GM12878 (cell line): ENCODE data around the gene UROD. TPM values are rescaled to one million over a fixed set of nuclear protein-coding genes. Genes with fewer than 3 reads are reported as not detected.

Source experiments
- ATAC-seq: fragments of 200-7000 bp; cut with Tn5 transposase; 3 replicates; pipeline ENCODE4 v1.9.1; 2020; ENCODE audit warnings: mild to moderate bottlenecking, moderate library complexity
- BruUV-seq: library from RNA; stranded (reverse); fragments of 400-500 nt; replicated peaks from 2 replicates; lab custom pipeline; 2021; lab: Mats Ljungman, UMichigan
- CTCF ChIA-PET: fragments of 300-600 bp; sonication (Branson Sonifier 250); formaldehyde crosslinking; extraction: SDS; loops from one replicate; lab custom pipeline; 2021; ENCODE audit warnings: inconsistent platforms; lab: Yijun Ruan, JAX
- POLR2A ChIA-PET: fragments of 350-600 bp; formaldehyde crosslinking; extraction: SDS; loops from one replicate; lab custom pipeline; 2021; ENCODE audit warnings: inconsistent platforms; lab: Charles Lee
- RAD21 ChIA-PET: fragments of 300-600 bp; sonication (Branson Sonifier 250); formaldehyde crosslinking; loops from one replicate; lab custom pipeline; 2023; ENCODE audit warnings: antibody characterized with exemption; ENCODE audit not compliant: unreplicated experiment; lab: Charles Lee
- SMC1A ChIA-PET: fragments of 300-600 bp; sonication (Branson Sonifier 250); formaldehyde crosslinking; loops from one replicate; lab custom pipeline; 2023; ENCODE audit not compliant: unreplicated experiment, uncharacterized antibody; lab: Charles Lee
- DNase-seq: peaks from one replicate; pipeline ENCODE4 v3.0.0-alpha.2; 2011; ENCODE audit warnings: low read depth, low spot score
- FAIRE-seq: peaks from 3 replicates; lab custom pipeline; 2011; peaks lifted over from hg19 to GRCh38; lab: Jason Lieb, UNC
- H2AFZ ChIP-seq: 2 replicates; pipeline ENCODE4 v1.6.0; 2011; ENCODE audit warnings: low read depth, low read length, control low read depth; ENCODE audit not compliant: control insufficient read depth
- H3K27ac ChIP-seq: 2 replicates; pipeline ENCODE4 v1.5.1; 2011; ENCODE audit warnings: control low read depth; ENCODE audit not compliant: control insufficient read depth, insufficient read depth
- H3K27me3 ChIP-seq, 2 experiments: replicated peaks in 1 of 2; 2 replicates each; pipeline versions ENCODE4 v1.6.0 to v1.6.1; 2011; ENCODE audit warnings: low read length in 1 of 2; ENCODE audit not compliant: control insufficient read depth in 2 of 2, insufficient read depth in 2 of 2
- H3K36me3 ChIP-seq, 2 experiments: 2 replicates each; pipeline ENCODE4 v1.5.1; 2011; ENCODE audit warnings: low read length in 1 of 2; ENCODE audit not compliant: control insufficient read depth in 2 of 2, insufficient read depth in 2 of 2
- H3K4me1 ChIP-seq: 2 replicates; pipeline ENCODE4 v1.6.1; 2011; ENCODE audit warnings: mild to moderate bottlenecking, low read length, moderate library complexity, mixed read lengths; ENCODE audit not compliant: control insufficient read depth, insufficient read depth
- H3K4me2 ChIP-seq: 2 replicates; pipeline ENCODE4 v1.6.0; 2011; ENCODE audit warnings: control low read depth; ENCODE audit not compliant: control insufficient read depth, insufficient read depth
- H3K4me3 ChIP-seq: fragments of 200-600 bp; sonication (generic); 2 replicates; pipeline ENCODE4 v1.5.1; 2016
- H3K79me2 ChIP-seq: 2 replicates; pipeline ENCODE4 v1.6.0; 2011; ENCODE audit warnings: low read length; ENCODE audit not compliant: control insufficient read depth, insufficient read depth
- H3K9ac ChIP-seq: 2 replicates; pipeline ENCODE4 v1.8.0; 2011; ENCODE audit warnings: low read length, control low read depth, mixed read lengths; ENCODE audit not compliant: control insufficient read depth, insufficient read depth
- H3K9me3 ChIP-seq: replicated peaks from 3 replicates; pipeline ENCODE4 v1.5.1; 2011; ENCODE audit warnings: mild to moderate bottlenecking, low read length; ENCODE audit not compliant: control insufficient read depth, insufficient read depth
- H4K20me1 ChIP-seq: 2 replicates; pipeline ENCODE4 v1.6.0; 2011; ENCODE audit not compliant: control insufficient read depth, insufficient read depth
- ESRRA ChIP-seq: IDR thresholded peaks from 2 replicates; pipeline ENCODE4 v1.6.1; 2012; ENCODE audit warnings: mild to moderate bottlenecking, low read length, improper control_type of control experiment
- HDGF ChIP-seq: fragments of 450-650 bp; IDR thresholded peaks from 2 replicates; pipeline ENCODE4 v1.6.1; 2016; ENCODE audit warnings: antibody characterized with exemption
- KAT2A ChIP-seq: conservative IDR thresholded peaks from 2 replicates; pipeline ENCODE4 v1.6.1; 2011; ENCODE audit warnings: low read depth, low read length; ENCODE audit not compliant: control insufficient read depth
- MTA3 ChIP-seq: IDR thresholded peaks from 2 replicates; pipeline ENCODE4 v1.6.1; 2012; ENCODE audit warnings: low read length, inconsistent platforms, borderline replicate concordance
- MYB ChIP-seq: fragments of 150-350 bp; IDR thresholded peaks from 2 replicates; pipeline ENCODE4 v1.6.1; 2014; ENCODE audit warnings: mild to moderate bottlenecking, low read depth, low read length, borderline replicate concordance
- POLR2AphosphoS5 ChIP-seq: IDR thresholded peaks from 2 replicates; pipeline ENCODE4 v1.6.1; 2011; ENCODE audit warnings: mild to moderate bottlenecking, low read length, inconsistent platforms
- WGBS: methylation state at CpG from one replicate; pipeline ENCODE4 v1.1.6; 2016; ENCODE audit warnings: low lambda C conversion rate; ENCODE audit not compliant: insufficient replicate concordance, insufficient coverage; ENCODE audit errors: missing lambda C conversion rate; 5-methylcytosine and 5-hydroxymethylcytosine counted together
- in situ Hi-C: fragments of 300-500 bp; cut with MboI; formaldehyde crosslinking; loops from 9 replicates; pipeline ENCODE4 v1.14.3; 2018; ENCODE audit warnings: mixed read lengths
- intact Hi-C: fragments of 100-400 bp; cut with micrococcal nuclease; formaldehyde crosslinking; loops from one replicate; pipeline ENCODE4 v1.14.2; 2022; ENCODE audit not compliant: unreplicated experiment
- polyA plus RNA-seq, 11 experiments: library from polyadenylated mRNA; depleted of rRNA in 4 of 11; unstranded in 6 of 11; stranded (reverse) in 5 of 11; fragments of >200 nt; fragmentation: Nextera tagmentation in 4 of 11; fragmentation: Illumina TruSeq in 1 of 11; extraction: Ambion mirVana in 4 of 11; extraction: Trizol in 1 of 11; gene quantifications; 1 replicate in 1 of 11; 2 replicates in 10 of 11; pipeline versions ENCODE4 v1.2.1 to v1.2.3, GENCODE V29; 2011 to 2016; ENCODE audit warnings: inconsistent platforms in 2 of 11, missing spikeins in 2 of 11, low read depth in 1 of 11
- total RNA-seq, 4 experiments: library from RNA; depleted of rRNA in 3 of 4; stranded (reverse); fragments of >200 nt in 3 of 4; fragmentation: Illumina TruSeq in 1 of 4; extraction: Trizol in 1 of 4; gene quantifications; 2 replicates each; pipeline versions ENCODE4 v1.2.1 to v1.2.3, GENCODE V29; 2013 to 2021
- TF ChIP-seq, protein P1 (sequence below): IDR thresholded peaks from 2 replicates; pipeline ENCODE4 v1.6.1; 2012; ENCODE audit warnings: mild to moderate bottlenecking, low read depth, low read length
- TF ChIP-seq, protein P2 (sequence below): IDR thresholded peaks from 2 replicates; pipeline ENCODE4 v1.6.1; 2012; ENCODE audit warnings: low read length, inconsistent platforms

Gene UROD
- total and polyA plus RNA-seq, 10 of the 15 experiments (the other 5 are each of a cell fraction or from before 2014, with no cell fraction given) = 65.8 to 330 (median 102) TPM

- TF ChIP-seq HDGF = no peak
- no peak for TF ChIP-seq MTA3
- no peak for TF ChIP-seq POLR2AphosphoS5
Observed at GRCh38 chr1:44988531-44989156, 23.4 kb upstream of the UROD start (continued).

GRCh38 chr1:44994309-44994898 lies 17.6 kb upstream of the UROD start:
- CTCF ChIA-PET = no interaction called here
- in situ Hi-C loops = no loop called here
- no peak for ATAC-seq
- Histone ChIP-seq H3K4me1 (no peaks in the 10 kb centered on the region), H3K36me3 (no peaks in the 10 kb centered on the region), H3K4me2 (no peak overlapping the region), H4K20me1 (no peaks in the 10 kb centered on the region), H3K27ac (no peak overlapping the region), H3K9ac (no peak overlapping the region), H2AFZ (no peak overlapping the region), H3K9me3 (no peaks in the 10 kb centered on the region), H3K4me3 (no peak overlapping the region), H3K27me3 (no peaks in the 10 kb centered on the region), H3K79me2 (no peaks in the 10 kb centered on the region)
- intact Hi-C loops = no loop called here
- DNase-seq = no peak
- 43% methylated on average over 7 of the region's 7 CpGs for WGBS
- POLR2A ChIA-PET = no interaction called here
- RAD21 ChIA-PET = no interaction called here
- no TSS peak for BruUV-seq
- no peak for FAIRE-seq
- TF ChIP-seq, protein P1, sequence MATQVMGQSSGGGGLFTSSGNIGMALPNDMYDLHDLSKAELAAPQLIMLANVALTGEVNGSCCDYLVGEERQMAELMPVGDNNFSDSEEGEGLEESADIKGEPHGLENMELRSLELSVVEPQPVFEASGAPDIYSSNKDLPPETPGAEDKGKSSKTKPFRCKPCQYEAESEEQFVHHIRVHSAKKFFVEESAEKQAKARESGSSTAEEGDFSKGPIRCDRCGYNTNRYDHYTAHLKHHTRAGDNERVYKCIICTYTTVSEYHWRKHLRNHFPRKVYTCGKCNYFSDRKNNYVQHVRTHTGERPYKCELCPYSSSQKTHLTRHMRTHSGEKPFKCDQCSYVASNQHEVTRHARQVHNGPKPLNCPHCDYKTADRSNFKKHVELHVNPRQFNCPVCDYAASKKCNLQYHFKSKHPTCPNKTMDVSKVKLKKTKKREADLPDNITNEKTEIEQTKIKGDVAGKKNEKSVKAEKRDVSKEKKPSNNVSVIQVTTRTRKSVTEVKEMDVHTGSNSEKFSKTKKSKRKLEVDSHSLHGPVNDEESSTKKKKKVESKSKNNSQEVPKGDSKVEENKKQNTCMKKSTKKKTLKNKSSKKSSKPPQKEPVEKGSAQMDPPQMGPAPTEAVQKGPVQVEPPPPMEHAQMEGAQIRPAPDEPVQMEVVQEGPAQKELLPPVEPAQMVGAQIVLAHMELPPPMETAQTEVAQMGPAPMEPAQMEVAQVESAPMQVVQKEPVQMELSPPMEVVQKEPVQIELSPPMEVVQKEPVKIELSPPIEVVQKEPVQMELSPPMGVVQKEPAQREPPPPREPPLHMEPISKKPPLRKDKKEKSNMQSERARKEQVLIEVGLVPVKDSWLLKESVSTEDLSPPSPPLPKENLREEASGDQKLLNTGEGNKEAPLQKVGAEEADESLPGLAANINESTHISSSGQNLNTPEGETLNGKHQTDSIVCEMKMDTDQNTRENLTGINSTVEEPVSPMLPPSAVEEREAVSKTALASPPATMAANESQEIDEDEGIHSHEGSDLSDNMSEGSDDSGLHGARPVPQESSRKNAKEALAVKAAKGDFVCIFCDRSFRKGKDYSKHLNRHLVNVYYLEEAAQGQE = no peak
- TF ChIP-seq, protein P2, sequence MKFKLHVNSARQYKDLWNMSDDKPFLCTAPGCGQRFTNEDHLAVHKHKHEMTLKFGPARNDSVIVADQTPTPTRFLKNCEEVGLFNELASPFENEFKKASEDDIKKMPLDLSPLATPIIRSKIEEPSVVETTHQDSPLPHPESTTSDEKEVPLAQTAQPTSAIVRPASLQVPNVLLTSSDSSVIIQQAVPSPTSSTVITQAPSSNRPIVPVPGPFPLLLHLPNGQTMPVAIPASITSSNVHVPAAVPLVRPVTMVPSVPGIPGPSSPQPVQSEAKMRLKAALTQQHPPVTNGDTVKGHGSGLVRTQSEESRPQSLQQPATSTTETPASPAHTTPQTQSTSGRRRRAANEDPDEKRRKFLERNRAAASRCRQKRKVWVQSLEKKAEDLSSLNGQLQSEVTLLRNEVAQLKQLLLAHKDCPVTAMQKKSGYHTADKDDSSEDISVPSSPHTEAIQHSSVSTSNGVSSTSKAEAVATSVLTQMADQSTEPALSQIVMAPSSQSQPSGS = no peak
- TF ChIP-seq MYB = no peak
- TF ChIP-seq ESRRA = no peak
- no peak for TF ChIP-seq KAT2A
- SMC1A ChIA-PET = no interaction called here
